GM18505 (cell line): Measurements from ENCODE around the gene UCN2.

Source experiments
- ATAC-seq: cut with Tn5 transposase; IDR thresholded peaks from one replicate; pipeline ENCODE4 v1.9.1; 2021; ENCODE audit not compliant: unreplicated experiment
- POLR2A ChIP-seq: IDR thresholded peaks from 4 replicates; pipeline ENCODE4 v1.6.1; 2011; ENCODE audit warnings: borderline replicate concordance; ENCODE audit not compliant: insufficient read depth, insufficient read length; ENCODE audit errors: extremely low read depth

Gene UCN2

GRCh38 chr3:48564022-48564421 is 441 bp upstream of the UCN2 start:
- no peak for ATAC-seq
- no peak for TF ChIP-seq POLR2A

DNA sequence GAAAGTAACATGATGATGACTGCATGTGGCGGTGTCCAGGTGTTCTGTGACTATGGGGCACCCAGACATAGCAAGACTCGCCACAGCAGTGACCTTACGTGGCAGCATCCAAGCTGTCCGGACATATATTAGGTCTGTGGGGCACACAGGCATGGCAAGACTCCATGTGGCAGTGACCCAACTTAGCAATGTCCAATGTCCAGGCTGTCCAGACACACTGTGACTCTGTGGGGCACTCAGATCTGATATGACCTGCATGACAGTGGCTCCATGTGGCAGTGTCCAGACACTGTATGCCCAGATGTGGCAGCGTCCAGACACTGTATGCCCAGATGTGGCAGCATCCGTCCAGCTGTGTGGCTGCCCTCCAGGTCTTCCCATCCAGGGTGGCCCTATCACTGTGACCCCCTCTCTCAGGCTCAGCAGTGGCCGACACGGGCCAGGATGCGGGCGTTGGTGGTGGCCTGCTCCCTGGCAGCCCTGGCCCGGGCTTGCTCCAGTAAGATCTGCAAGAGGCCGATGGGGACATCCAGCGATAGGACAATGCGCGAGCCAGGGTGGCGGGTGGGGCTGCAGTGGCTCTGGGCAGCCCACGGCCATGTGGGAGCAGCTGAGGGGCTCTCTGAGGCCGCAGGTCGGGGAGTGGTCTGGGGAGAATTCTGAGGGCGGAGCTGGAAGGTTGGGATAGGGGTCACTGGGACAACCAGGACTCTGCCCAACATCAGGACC is 1.1 kb downstream of the UCN2 start:
- no peak for ATAC-seq
- TF ChIP-seq POLR2A: no peak

DNA sequence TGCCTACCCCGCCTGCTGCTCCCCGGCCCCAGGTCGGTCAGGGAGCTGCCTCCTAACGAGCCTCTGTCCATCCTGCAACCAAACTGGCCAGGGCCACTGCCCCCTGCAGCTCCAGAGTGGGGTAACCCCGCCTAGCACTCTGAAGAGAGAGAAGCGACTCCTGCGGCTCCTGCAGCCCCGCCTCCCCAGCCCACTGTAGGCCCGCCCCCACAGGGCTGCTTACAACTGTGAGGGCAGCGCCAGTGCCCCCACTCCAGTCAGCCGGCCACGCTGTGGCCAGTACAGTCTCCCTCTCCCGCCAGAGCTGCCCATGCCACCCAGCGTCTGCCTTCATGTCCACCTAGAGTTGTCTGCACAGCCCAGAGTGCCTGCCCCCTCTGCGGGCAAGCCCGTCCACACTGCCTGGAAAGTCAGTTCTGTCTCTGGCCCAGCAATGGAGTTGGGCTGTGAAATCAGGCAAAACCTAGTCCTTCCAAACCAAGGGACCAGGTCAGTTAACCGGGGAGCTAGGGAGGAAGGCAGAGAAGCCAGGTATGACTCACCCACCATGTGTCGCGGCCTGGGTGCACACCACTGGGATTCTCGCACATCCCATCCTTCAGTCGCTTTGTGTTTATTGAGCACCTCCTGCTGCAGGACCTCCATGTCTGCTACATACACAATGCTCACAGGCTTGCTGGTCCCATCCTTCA is 2.4 kb downstream of the UCN2 start:
- no peak for ATAC-seq
- no peak for TF ChIP-seq POLR2A

DNA sequence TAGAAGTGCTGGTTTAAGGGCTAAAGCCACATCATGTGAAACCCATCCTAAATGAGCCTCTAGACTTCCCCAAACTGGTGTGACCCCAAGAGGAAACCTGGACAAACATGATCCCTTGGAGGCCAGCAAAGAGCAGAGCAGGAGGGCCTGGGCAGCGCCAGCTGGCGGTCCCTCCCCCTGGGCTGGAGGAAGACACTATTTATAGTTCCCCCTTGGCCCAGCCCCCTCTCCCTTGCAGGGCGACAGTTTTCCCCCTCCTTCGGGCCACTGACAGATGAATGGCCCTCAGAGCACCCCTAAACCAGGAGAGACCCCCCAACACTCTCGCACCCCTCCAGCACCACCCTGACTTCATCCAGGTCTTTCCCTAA is 2.9 kb downstream of the UCN2 start:
- TF ChIP-seq POLR2A: no peak

DNA sequence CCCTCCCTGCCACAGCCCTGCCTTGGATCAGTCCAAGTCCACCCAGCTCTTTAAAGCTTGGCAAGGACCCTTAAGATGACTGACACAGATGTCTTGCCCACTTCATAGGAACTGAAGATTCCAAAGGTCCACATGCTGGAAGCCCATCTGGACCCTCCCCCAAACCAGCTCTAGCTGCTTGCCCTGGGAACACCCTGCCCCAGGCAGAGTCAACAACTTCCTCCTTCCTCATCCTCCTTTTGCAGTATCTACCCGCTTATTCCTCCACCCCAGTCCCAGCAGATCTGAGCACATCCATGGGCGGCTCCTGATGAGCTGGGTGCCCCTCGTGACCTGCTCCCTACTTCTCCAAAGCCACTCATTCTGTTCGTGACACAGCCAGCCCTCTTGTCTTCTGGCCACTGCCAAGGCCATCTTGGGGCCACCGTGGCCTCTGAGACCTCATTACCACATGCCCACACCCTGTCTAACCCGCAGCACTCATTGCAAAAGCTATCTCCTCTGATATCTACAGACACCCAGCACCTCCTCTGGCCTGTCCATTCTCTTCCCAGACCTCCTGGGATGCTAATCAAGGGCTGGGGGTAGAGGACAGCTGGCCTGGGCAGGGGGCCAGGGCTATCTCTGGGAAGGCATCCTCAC is 5.0 kb downstream of the UCN2 start:
- TF ChIP-seq POLR2A: no peak
- ATAC-seq: no peak

More for the DNA sequence above, 2.9 kb downstream of the UCN2 start:
- ATAC-seq: no peak

GRCh38 chr3:48556796-48557626 is 6.6 kb downstream of the UCN2 start, which contains the start of gene PFKFB4:
PFKFB4 (minus strand) TSS chr3:48556803; CDS start chr3:48556777, 26 bp downstream.
- TF ChIP-seq POLR2A: peak; percentile 72
- ATAC-seq: peak; percentile 80

DNA sequence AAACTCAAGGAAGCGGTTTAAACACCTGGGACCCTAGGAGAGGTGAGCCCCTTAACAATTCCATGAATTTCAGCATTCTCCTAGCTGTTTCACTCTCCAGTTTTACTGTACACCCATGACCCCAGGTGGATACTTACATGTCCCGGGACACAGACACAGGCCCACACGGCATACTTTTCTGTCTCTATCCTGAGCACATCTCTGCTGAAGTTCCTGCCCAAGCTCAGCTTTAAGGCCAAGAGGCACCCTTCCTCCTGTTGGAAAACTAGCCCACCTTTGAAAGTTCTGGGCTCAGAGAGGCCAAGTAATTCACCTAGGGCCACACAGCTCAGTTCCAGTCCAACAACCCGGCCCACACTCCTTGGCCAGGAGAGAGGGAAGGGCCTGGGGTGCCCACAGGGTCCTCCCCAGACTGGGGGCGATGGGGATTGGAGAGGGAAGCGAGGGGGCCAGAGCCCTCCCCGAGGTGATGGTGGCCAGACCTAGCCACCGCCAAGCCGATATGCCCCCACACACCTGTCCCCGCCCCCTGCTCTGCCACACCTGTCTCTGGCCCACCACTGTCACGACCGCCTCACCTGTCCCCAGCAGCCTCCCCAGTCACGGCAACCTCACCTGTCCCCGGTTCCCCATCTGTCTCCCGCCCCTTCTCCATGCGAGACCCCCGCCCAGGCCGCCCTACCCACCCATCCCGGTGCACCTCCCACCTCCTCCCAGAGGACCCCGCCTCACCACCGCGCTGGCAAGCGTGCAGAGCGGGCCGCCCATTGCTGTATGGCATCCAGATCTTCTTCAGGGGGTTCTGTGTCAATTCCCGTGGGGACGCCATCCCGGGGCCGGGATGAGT is 7.4 kb downstream of the UCN2 start:
- no peak for ATAC-seq
- no peak for TF ChIP-seq POLR2A

DNA sequence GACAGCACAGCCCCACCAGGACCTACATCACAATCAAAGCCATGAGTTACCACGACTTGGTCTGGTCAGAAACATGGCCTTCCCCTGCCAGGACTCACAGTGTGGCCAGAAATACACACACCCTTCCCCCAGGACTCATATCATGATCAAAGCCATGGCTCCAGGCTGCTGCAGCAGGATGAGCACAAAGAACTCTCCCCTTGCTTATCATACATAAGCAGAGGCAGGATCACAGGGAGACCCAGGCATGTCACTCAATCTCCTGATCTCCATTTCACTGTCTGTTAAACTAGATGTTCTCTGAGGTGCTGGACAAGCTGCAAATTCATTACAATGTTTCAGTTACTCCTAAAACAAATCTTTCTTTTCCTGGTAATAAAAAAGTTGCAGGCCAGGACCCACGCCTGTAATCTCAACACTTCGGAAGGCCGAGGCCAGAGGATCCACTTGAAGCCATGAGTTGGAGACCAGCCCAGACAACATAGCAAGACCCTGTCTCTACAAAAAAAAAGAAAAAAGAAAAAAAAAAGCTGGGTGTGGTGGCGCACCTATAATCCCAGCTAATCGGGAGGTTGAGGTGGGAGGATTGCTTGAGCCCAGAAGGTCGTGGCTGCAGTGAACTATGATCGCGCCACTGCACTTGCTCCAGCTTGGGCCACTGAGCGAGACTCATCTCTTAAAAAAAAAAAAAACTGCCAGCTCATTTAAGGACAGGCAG is 8.2 kb downstream of the UCN2 start:
- no peak for TF ChIP-seq POLR2A
- ATAC-seq: no peak

DNA sequence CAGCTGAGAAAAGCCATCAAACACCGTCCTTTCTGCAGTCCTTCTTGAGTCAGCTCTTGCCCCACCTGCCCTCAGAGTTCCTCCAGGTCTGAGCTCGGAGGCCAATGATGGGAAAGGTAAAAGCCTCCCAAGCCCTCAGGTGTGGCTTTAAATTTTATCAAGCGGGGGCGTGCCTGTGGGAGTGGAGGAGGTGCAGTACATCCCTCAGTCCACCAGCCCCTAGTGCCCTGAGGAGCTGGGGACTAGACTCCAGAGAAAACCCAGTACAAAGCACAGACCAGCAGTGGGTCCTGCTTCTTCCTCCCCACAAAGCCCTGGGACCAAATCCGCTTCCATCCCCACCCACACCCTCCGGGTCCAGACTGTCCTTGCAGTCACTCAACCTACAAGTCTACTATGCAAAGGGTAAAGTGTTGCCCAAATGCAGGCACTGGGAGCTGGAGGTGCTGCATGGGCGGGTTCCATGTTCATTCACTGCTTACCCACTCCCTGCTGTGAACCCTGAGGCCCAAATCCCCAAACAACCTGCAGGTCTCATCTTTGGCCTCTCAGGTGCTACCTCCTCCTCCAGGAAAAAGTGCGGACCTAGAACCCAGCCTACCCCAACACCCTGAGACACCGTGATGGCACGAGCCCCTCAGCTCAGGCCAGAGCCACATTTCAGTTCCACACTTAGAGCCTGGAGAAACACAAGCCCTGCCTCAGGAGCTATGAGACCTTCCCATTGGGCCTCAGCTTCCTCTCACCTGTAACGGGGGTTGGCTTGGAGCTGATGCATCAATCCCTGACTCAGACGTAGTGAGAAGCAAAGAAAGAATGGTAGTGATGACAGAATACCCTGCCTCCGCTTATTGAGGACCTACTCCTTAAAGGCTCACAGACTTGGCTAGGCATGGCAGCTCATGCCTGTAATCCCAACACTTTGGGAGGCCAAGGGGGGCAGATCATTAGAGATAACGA is 9.4 kb downstream of the UCN2 start:
- ATAC-seq: no peak
- no peak for TF ChIP-seq POLR2A

DNA sequence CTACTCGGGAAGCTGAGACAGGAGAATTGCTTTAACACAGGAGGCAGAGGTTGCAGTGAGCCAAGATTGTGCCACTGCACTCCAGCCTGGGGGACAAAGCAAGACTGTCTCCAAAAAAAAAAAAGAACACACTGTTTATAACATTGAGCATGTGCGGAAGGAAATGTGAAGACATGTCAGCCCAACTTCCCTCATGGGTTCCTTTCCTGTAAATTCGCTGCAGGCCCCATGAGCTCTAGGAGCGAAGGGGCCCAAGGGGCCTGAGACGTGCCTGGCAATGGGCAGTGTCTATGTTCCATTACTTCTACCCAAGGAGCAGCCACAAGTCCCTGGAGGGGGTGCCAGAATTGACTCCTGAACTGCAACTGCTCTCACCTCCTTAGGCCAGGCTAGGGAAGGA is 10.2 kb downstream of the UCN2 start:
- ATAC-seq: no peak

More for the DNA sequence above, 10.2 kb downstream of the UCN2 start:
- no peak for TF ChIP-seq POLR2A
